Measurements from ENCODE around the gene RGPD8.
"Not testable (repeated sequence)": the region's sequence is repeated elsewhere in the genome, so short reads cannot be mapped to it uniquely, and the experiment has no call there.

Gene RGPD8

GRCh38 chr2:112416860-112417259 is 16.6 kb downstream of the RGPD8 start:
- H3K9ac ChIP-seq (ENCODE audit: low read depth, low read length); H3K9me3 ChIP-seq (ENCODE audit: control insufficient read depth, insufficient read depth, low read length); H3K4me1 ChIP-seq (ENCODE audit: insufficient read depth, low read length); H3K36me3 ChIP-seq (ENCODE audit: insufficient read depth, low read length): not testable (repeated sequence)

DNA sequence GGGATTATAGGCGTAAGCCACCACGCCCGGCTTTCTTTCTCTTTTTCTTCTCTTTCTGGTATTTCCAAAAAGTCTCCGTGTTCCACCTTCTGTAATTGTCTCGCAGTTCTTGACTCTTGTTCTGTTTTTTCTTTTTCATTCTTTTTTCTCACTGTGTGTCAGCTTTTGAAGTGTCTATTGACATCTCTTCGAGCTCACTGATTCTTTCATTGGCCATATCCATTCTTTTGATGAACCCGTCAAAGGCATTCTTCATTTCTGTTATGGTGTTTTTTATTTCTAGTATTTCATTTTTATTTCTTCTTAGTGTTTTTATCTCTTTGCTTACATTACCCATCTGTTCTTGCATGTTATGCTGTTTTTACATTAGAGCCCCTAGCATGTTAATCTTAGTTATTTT is 73.4 kb downstream of the RGPD8 start:
- not testable (repeated sequence) for H3K36me3 ChIP-seq (ENCODE audit: insufficient read depth, low read length); H3K9ac ChIP-seq (ENCODE audit: low read depth, low read length); H3K4me1 ChIP-seq (ENCODE audit: insufficient read depth, low read length); H3K9me3 ChIP-seq (ENCODE audit: control insufficient read depth, insufficient read depth, low read length)

DNA sequence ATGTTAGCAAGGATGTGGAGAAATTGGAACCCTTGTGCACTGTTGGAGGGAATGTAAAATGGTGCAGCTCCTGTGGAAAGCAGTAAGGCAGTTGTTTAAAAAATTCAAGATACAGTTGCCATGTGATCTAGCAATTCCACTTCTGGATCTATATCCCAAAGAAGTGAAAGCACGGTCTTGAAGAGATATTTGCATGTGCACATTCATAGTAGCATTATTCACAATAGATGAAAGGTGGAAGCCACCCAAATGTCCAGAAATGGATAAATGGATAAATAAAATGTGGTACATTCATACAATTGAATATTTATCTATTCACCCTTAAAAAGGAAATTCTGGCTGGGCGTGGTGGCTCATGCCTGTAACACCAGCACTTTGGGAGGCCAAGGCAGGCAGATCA is 79.1 kb downstream of the RGPD8 start:
- H3K36me3 ChIP-seq (ENCODE audit: insufficient read depth, low read length); H3K4me1 ChIP-seq (ENCODE audit: insufficient read depth, low read length); H3K9me3 ChIP-seq (ENCODE audit: control insufficient read depth, insufficient read depth, low read length); H3K9ac ChIP-seq (ENCODE audit: low read depth, low read length): not testable (repeated sequence)

DNA sequence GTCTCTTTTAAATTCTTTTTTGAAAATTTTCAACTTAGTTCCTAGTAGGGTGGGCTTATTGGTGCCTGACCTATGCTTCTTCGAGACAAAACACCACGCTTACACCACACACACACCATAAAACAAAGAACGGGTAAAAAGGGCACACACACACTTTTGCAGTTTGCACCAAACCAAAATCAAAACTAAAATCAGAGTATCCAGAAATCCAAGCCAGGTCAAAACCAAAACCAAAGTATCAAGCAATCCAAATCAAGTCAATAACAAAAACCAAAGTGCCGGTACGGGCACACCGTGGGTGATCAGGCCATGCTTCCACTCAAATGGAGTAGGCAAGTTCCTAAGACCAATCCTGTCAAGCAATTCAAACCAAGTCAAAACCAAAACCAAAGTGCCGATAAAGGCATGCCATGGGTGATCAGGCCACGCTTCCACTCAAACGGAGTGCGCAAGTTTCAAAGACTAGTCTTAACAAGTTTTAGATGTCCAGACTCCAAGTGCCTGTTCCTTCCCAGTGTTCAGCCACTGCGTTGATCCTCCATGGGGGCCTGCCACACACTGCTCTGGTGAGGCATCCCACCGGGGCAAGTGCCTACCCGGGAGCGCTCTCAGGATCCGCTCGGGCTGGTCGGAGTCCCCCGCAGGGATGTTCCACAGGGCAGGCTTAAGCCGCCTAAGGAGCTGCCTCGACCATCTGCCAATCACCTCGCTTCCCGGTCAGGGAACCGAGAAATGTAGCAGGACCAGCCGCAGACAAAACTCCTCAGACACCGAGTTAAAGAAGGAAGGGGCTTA is 80.4 kb downstream of the RGPD8 start:
- H3K9ac ChIP-seq (ENCODE audit: low read depth, low read length); H3K9me3 ChIP-seq (ENCODE audit: control insufficient read depth, insufficient read depth, low read length); H3K36me3 ChIP-seq (ENCODE audit: insufficient read depth, low read length); H3K4me1 ChIP-seq (ENCODE audit: insufficient read depth, low read length): not testable (repeated sequence)

- H3K9ac ChIP-seq (ENCODE audit: low read depth, low read length); H3K9me3 ChIP-seq (ENCODE audit: control insufficient read depth, insufficient read depth, low read length); H3K4me1 ChIP-seq (ENCODE audit: insufficient read depth, low read length); H3K36me3 ChIP-seq (ENCODE audit: insufficient read depth, low read length): not testable (repeated sequence)
Measured at GRCh38 chr2:112352292-112352691, 81.2 kb downstream of the RGPD8 start.

DNA sequence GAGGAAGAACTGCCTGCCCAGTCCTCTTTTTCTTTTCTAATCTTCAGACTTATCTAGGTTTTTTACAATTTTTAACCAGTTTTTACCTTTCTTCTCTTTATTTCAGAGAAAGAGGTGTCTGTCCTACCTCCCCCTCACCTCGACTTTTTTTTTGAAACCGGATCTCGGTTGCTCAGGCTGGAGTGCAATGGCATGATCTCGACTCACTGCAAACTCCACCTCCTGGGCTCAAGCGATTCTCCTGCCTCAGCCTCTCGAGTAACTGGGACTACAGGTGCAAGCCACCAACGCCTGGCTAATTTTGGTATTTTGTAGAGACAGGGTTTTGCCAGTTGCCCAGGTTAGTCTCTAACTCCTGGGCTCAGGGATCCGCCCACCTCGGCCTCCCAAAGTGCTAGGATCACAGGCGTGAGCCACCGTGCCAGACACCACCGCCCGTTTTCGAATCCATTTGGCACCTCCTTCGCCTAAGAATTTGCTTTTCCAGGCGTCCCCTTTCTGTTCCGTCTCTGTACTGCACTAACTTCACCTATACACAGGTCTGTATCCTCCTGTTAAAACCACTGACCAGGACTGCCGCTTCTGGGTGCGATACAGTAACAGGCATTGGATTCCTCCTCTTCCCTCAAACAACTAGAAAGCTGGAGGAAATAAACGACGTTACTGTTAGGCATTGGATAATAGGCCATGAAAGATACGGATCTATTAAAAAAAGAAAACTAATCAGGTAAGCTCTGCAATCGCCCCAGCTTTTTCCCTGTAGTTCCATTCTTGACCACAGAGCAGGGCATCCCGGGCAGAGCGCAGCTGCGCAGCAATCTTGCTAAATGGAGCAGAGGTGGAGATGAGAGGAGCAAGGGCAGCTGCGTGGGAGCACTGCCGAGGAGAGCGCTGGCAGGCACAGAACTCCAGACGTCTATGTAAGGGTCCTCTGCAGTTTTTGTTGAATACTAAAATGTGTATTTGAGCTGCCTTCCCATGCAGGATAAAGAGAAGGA is 88.1 kb downstream of the RGPD8 start:
- H3K4me1 ChIP-seq (ENCODE audit: insufficient read depth, low read length) = no peaks in the 10 kb centered on the region
- 0 out of 2 replicates have a peak, but pooled peaks cover 2% of the 10 kb centered on the region for H3K36me3 ChIP-seq (ENCODE audit: insufficient read depth, low read length)
- no peaks in the 10 kb centered on the region for H3K9me3 ChIP-seq (ENCODE audit: control insufficient read depth, insufficient read depth, low read length)
- H3K9ac ChIP-seq (ENCODE audit: low read depth, low read length) = no peak overlapping the region

DNA sequence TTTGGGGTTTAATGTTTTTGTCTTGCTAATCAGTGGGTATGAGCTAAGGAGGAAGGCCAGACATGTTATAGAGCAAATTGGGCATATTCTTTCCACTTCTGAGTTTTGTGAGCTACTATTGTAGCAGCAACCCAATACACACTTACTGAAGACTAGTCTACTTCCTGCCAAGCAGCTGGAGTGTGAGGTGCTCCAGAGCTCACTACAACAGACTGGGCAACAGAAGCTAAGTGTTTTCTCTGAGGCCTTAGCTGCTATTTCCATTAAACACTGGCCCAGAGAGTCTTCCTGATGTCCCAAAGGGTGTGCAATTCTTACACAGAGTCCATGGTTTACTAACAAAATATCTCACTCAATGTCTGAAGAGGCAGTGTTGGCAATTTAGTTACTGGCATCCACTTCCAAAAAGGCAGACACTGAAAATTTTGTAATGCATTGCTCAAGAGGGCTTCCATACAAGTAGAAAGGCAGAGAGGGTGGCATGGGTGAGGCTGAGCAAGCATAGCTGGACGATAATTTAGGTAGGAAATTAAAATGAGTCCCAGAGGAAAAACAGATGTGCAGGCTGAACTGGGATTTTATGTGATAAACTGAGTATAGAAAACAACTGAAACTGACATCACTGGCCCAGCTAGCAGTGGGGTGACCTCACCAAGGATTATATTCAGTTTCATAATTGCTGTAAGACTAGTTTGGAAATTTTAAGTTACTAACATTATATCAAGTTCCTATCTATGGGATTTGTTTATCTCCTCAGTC is 89.4 kb downstream of the RGPD8 start:
- no peak overlapping the region for H3K9ac ChIP-seq (ENCODE audit: low read depth, low read length)
- H3K9me3 ChIP-seq (ENCODE audit: control insufficient read depth, insufficient read depth, low read length) = no peaks in the 10 kb centered on the region
- H3K4me1 ChIP-seq (ENCODE audit: insufficient read depth, low read length) = no peaks in the 10 kb centered on the region
- 0 out of 2 replicates have a peak, but pooled peaks cover 2% of the 10 kb centered on the region for H3K36me3 ChIP-seq (ENCODE audit: insufficient read depth, low read length)

GRCh38 chr2:112342067-112342550 is 91.3 kb downstream of the RGPD8 start:
- H3K9ac ChIP-seq (ENCODE audit: low read depth, low read length) = no peak overlapping the region
- H3K9me3 ChIP-seq (ENCODE audit: control insufficient read depth, insufficient read depth, low read length) = no peaks in the 10 kb centered on the region
- 0 out of 2 replicates have a peak, but pooled peaks cover 2% of the 10 kb centered on the region for H3K36me3 ChIP-seq (ENCODE audit: insufficient read depth, low read length)
- no peaks in the 10 kb centered on the region for H3K4me1 ChIP-seq (ENCODE audit: insufficient read depth, low read length)

GRCh38 chr2:112340475-112341267 is 92.8 kb downstream of the RGPD8 start:
- 0 out of 2 replicates have a peak, but pooled peaks cover 2% of the 10 kb centered on the region for H3K36me3 ChIP-seq (ENCODE audit: insufficient read depth, low read length)

GRCh38 chr2:112339986-112340385 is 93.5 kb downstream of the RGPD8 start:
- 0 out of 2 replicates have a peak, but pooled peaks cover 2% of the 10 kb centered on the region for H3K36me3 ChIP-seq (ENCODE audit: insufficient read depth, low read length)
- H3K9ac ChIP-seq (ENCODE audit: low read depth, low read length) = no peak overlapping the region
- H3K9me3 ChIP-seq (ENCODE audit: control insufficient read depth, insufficient read depth, low read length) = no peaks in the 10 kb centered on the region
- no peaks in the 10 kb centered on the region for H3K4me1 ChIP-seq (ENCODE audit: insufficient read depth, low read length)

More at GRCh38 chr2:112340475-112341267, 92.8 kb downstream of the RGPD8 start:
- Histone ChIP-seq H3K9ac (ENCODE audit: low read depth, low read length) (no peak overlapping the region), H3K4me1 (ENCODE audit: insufficient read depth, low read length) (no peaks in the 10 kb centered on the region), H3K9me3 (ENCODE audit: control insufficient read depth, insufficient read depth, low read length) (no peaks in the 10 kb centered on the region)

DNA sequence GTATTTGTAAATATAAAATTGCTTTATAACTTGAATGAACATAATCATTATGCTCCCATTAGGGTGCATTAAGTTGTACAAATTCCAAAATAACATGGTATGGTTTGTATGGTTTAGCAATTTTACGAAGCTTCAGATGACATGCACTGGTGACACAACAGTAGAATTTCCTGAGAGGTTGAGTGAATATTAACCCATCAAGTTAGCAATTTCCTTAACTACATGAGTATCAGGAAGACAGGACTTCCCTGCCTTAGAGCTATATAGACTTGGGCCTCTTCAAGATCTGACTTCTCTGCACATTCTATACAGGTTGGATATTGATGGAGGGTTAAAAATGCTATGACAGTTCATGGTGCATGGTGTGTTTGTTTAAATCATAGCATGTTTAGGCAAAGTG is 97.8 kb downstream of the RGPD8 start:
- Histone ChIP-seq H3K9ac (ENCODE audit: low read depth, low read length) (no peak overlapping the region), H3K36me3 (ENCODE audit: insufficient read depth, low read length) (no peaks in the 10 kb centered on the region)

DNA sequence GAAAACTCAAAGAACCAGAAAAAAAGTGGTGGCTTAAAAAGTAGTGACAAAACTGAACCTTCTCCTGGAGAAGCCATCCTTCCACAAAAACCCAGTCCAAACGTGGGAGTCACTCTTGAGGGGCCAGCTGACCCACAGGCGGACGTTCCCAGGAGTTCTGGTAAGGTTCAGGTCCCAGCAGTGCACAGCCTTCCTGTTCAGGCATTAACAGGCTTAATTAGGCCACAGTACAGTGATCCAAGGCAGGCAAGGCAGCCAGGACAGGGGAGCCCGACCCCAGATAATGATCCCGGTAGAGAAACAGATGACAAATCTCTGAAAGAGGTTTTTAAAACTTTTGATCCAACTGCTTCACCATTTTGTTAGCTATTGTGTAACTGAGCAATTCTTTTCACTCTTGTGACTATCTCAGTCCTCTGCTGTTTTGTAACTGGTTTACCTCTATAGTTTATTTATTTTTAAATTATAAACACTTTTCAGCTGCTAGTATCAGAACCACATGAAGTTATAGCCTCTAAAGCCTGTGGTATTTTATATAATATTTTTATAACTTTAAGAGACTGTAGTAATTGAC is 101.2 kb downstream of the RGPD8 start:
- Histone ChIP-seq H3K9me3 (ENCODE audit: control insufficient read depth, insufficient read depth, low read length) (no peaks in the 10 kb centered on the region; the same call in 1 of the 2 replicates), H3K9ac (ENCODE audit: low read depth, low read length) (no peak overlapping the region), H3K4me1 (ENCODE audit: insufficient read depth, low read length) (no peaks in the 10 kb centered on the region), H3K36me3 (ENCODE audit: insufficient read depth, low read length) (no peaks in the 10 kb centered on the region)

More for the DNA sequence above, 97.8 kb downstream of the RGPD8 start:
- H3K9me3 ChIP-seq (ENCODE audit: control insufficient read depth, insufficient read depth, low read length) = no peaks in the 10 kb centered on the region
- H3K4me1 ChIP-seq (ENCODE audit: insufficient read depth, low read length) = no peaks in the 10 kb centered on the region

DNA sequence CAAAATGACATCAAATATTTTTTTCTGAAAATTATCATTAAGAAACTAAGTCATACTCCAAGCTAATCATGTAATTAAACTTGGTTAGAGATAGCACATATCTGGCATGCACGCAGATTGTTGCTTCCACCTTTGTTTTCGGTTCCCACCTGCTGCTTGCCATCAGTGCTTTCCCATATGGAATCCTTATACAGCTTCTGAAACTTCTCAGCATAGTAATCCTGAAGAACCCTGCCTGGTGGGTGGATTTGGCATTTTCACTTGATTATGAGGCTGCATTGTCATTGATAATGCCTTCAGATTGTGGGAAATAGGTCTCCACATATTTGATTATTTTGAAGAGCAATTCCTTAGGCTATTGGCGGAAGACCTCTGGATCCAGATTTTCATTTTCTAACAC is 110.5 kb downstream of the RGPD8 start:
- Histone ChIP-seq H3K9me3 (ENCODE audit: control insufficient read depth, insufficient read depth, low read length) (no peaks in the 10 kb centered on the region), H3K36me3 (ENCODE audit: insufficient read depth, low read length) (no peaks in the 10 kb centered on the region), H3K9ac (ENCODE audit: low read depth, low read length) (no peak overlapping the region), H3K4me1 (ENCODE audit: insufficient read depth, low read length) (no peaks in the 10 kb centered on the region)
